ENCODE data around the gene CAMSAP1. TPM values are rescaled to one million over a fixed set of nuclear protein-coding genes. Genes with fewer than 3 reads are reported as not detected.

The CAMSAP1 gene
- total and polyA plus RNA-seq, 4 donors: 5.0 to 29.8 (median 15.1) TPM

DNA sequence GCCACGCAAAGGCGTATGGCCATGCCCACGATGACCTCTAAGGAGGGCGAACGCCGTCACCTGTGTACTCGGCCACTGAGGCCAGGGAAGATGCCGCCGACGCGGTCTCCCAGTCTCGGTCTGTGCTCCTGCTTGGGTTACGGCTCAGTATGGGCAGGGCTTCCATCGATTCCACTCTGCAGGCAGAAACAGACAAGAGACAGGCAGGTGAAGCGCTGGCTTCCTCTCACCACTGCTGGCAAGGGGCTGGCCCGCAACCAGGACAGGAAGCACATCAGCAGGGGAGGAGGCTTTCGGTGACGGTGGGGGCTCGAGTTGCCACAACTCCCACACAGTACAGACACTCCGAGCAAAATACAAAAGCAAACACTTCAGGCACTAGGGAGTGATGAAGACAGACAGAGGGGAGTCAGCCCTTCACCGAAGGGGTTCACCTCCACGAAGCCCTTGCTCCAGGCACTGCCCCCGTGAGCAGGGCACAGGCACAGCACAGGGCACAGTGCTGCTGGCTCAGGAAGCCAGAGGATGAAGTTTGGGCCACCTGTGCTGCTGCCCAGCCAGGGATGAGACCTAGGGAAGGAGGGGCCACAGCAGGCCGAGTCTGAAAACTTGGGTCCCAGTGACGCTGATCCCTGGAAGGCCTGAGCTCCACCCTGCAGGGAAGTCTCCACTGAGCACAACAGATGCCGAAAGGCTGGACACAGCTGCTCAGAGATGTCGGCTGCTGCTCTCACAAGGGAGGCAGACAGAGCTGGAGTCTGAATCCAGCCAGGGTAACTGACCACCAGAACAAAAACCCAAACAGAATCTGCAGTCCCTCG, 91.3 kb downstream of the CAMSAP1 start:
- Histone ChIP-seq H3K4me1 (ENCODE audit: control insufficient read depth in 5 of 5, insufficient read depth in 5 of 5, low read length in 5 of 5) (no peaks in the 10 kb centered on the region), H3K27me3 (ENCODE audit: control insufficient read depth in 3 of 3, insufficient read depth in 3 of 3, low read length in 2 of 3) (no peaks in the 10 kb centered on the region), H3K27ac (ENCODE audit: low read depth in 1 of 2, low read length in 1 of 2) (no peak overlapping the region), H3K9ac (ENCODE audit: insufficient read depth in 1 of 2, low read length in 2 of 2) (no peak overlapping the region), H3K4me3 (no peak overlapping the region), H3K36me3 (ENCODE audit: control insufficient read depth in 4 of 4, insufficient read depth in 4 of 4, low read length in 4 of 4) (peaks cover 9 to 70% (median 43%) of the 10 kb centered on the region in 4 donors), H3K9me3 (ENCODE audit: control insufficient read depth in 4 of 4, insufficient read depth in 3 of 4, low read length in 3 of 4) (no peaks in the 10 kb centered on the region)
- no peak for DNase-seq
- no peak for TF ChIP-seq CTCF (IDR thresholded peaks at IDR 0.05; ENCODE audit: control extremely low read depth, extremely low read depth)
- ATAC-seq (ENCODE audit: insufficient read depth, low FRiP score): no peak
- 88 to 90% methylated on average over 28 of the region's 28 CpGs for WGBS, 2 donors

DNA sequence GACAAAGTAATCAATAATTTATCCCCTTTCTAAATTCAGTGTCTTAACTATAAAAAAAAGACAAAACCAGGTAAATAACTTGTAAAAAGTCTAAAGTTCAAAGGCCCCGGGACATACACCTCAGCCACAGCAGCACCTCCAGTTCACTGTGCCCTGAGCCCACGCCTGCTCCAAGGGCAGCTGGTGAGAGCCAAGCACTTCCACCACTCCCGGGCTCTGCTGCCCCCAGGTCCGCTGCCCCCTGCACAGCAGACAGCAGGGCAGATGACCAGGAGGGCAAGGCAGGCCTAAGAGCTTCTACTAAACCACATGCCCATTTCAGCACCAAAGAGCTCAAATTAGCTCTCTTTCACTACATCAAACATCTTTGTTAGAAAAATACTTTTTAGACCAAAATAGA, 91.9 kb downstream of the CAMSAP1 start:
- Histone ChIP-seq H3K4me1 (ENCODE audit: control insufficient read depth in 5 of 5, insufficient read depth in 5 of 5, low read length in 5 of 5) (no peaks in the 10 kb centered on the region), H3K4me3 (no peak overlapping the region), H3K27me3 (ENCODE audit: control insufficient read depth in 3 of 3, insufficient read depth in 3 of 3, low read length in 2 of 3) (no peaks in the 10 kb centered on the region), H3K27ac (ENCODE audit: low read depth in 1 of 2, low read length in 1 of 2) (no peak overlapping the region), H3K9me3 (ENCODE audit: control insufficient read depth in 4 of 4, insufficient read depth in 3 of 4, low read length in 3 of 4) (no peaks in the 10 kb centered on the region), H3K9ac (ENCODE audit: insufficient read depth in 1 of 2, low read length in 2 of 2) (no peak overlapping the region), H3K36me3 (ENCODE audit: control insufficient read depth in 4 of 4, insufficient read depth in 4 of 4, low read length in 4 of 4) (peaks cover 14 to 68% (median 44%) of the 10 kb centered on the region in 4 donors)
- no peak for ATAC-seq (ENCODE audit: insufficient read depth, low FRiP score)
- WGBS, 2 donors: 94 to 98% methylated on average over 4 of the region's 4 CpGs
- TF ChIP-seq CTCF (IDR thresholded peaks at IDR 0.05; ENCODE audit: control extremely low read depth, extremely low read depth): no peak
- no peak for DNase-seq

DNA sequence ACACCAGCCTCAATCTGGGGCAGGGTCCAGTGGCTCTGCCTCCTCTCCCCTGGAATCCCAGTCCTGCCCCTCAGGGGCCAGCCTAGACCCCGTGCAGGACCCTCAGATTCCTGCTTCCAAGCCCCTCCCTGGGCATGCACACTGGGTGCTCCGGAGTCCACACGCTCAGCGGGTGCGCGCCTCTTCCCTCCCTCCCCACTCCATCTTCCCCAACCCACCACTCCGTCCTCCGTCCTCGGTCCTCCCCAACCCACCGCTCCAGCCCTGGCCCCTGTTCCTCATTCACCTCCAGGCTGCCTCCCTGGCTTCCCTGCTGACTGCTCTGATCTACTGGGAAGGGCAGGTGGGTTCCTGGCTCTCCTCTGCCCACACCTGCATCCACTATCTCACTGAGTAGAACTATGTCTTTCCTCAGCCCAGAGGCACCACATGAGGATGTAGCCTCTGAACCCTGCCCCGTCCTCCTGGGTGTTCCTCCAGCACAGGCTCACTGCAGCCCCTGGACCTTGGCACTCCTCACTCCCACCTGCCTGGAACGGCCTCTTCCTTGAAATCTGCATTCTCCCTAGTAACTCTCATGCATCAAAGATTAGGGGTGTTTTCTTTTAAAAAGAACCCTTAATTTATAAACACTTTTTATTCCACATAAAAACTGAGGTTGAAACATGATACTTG, 92.8 kb downstream of the CAMSAP1 start:
- DNase-seq (no peak), ATAC-seq (ENCODE audit: insufficient read depth, low FRiP score) (no peak)
- WGBS, 2 donors: 95 to 96% methylated on average over 12 of the region's 12 CpGs
- H3K9ac ChIP-seq (ENCODE audit: insufficient read depth in 1 of 2, low read length in 2 of 2): no peak overlapping the region
- H3K27me3 ChIP-seq (ENCODE audit: control insufficient read depth in 3 of 3, insufficient read depth in 3 of 3, low read length in 2 of 3): no peaks in the 10 kb centered on the region
- H3K27ac ChIP-seq (ENCODE audit: low read depth in 1 of 2, low read length in 1 of 2): no peak overlapping the region
- H3K4me3 ChIP-seq: no peak overlapping the region
- TF ChIP-seq CTCF (IDR thresholded peaks at IDR 0.05; ENCODE audit: control extremely low read depth, extremely low read depth): no peak
- peaks cover 18 to 66% (median 47%) of the 10 kb centered on the region in 4 donors for H3K36me3 ChIP-seq (ENCODE audit: control insufficient read depth in 4 of 4, insufficient read depth in 4 of 4, low read length in 4 of 4)
- H3K9me3 ChIP-seq (ENCODE audit: control insufficient read depth in 4 of 4, insufficient read depth in 3 of 4, low read length in 3 of 4): no peaks in the 10 kb centered on the region
- no peaks in the 10 kb centered on the region for H3K4me1 ChIP-seq (ENCODE audit: control insufficient read depth in 5 of 5, insufficient read depth in 5 of 5, low read length in 5 of 5)

Data from lung (tissue), 12 donors.